ENCODE data around the gene ABCA10.
"Not testable (repeated sequence)": the region's sequence is repeated elsewhere in the genome, so short reads cannot be mapped to it uniquely, and the experiment has no call there.

The ABCA10 gene

GRCh38 chr17:69170377-69170776 lies 58.2 kb downstream of the ABCA10 start:
- no peak overlapping the region for H3K4me3 ChIP-seq (ENCODE audit: low read length)
- DNase-seq (ENCODE audit: low read depth): no peak
- TF ChIP-seq CTCF (conservative IDR thresholded peaks at IDR 0.05; ENCODE audit: low read depth, low read length): no peak

GRCh38 chr17:69168642-69169041 lies 60.0 kb downstream of the ABCA10 start:
- DNase-seq (ENCODE audit: low read depth); H3K4me3 ChIP-seq (ENCODE audit: low read length): not testable (repeated sequence)

DNA sequence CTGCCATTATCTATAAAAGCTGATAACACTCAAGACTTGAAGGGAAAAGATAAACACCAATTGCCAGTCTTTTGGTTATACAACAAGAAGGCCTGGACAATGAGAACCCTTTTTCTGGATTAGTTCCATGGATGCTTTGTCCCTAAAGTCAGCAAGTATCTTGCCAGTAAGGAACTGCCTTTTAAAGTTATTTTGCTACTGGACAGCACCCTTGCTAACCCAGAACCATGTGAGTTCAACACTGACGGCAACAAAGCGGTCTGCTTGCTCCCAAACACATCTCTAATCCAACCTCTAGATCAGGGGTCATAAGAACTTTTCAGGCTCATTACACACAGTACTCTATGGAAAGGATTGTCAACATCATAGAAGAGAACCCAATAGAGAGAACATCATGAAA lies 61.7 kb downstream of the ABCA10 start:
- H3K4me3 ChIP-seq (ENCODE audit: low read length): no peak overlapping the region
- no peak for TF ChIP-seq CTCF (conservative IDR thresholded peaks at IDR 0.05; ENCODE audit: low read depth, low read length)
- no peak for DNase-seq (ENCODE audit: low read depth)

- no peak for DNase-seq (ENCODE audit: low read depth)
- no peak for TF ChIP-seq CTCF (conservative IDR thresholded peaks at IDR 0.05; ENCODE audit: low read depth, low read length)
- H3K4me3 ChIP-seq (ENCODE audit: low read length): no peak overlapping the region
These were observed 64.4 kb downstream of the ABCA10 start for GRCh38 chr17:69164206-69164605.

- no peak for TF ChIP-seq CTCF (conservative IDR thresholded peaks at IDR 0.05; ENCODE audit: low read depth, low read length)
- no peak overlapping the region for H3K4me3 ChIP-seq (ENCODE audit: low read length)
- no peak for DNase-seq (ENCODE audit: low read depth)
These were observed 69.2 kb downstream of the ABCA10 start for GRCh38 chr17:69159418-69159817.

DNA sequence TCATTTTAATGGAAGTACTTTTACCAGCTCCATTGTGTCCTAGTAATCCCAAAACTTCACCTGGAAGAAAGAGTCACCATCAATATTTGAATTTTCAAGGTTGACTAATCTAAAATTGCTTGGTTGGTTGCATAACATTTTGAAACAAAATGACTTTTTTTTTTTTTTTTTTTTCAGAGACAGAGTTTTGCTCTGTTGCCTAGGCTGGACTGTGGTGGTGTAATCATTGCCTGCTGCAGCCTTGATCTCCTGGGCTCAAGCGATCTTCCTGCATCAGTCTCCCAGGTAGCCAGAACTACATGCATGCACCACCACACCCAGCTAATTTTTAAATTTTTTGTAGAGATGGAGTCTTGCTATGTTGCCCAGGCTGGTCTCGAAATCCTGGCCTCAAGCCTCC lies 74.4 kb downstream of the ABCA10 start:
- DNase-seq (ENCODE audit: low read depth): no peak
- TF ChIP-seq CTCF (conservative IDR thresholded peaks at IDR 0.05; ENCODE audit: low read depth, low read length): no peak
- H3K4me3 ChIP-seq (ENCODE audit: low read length): no peak overlapping the region

- H3K4me3 ChIP-seq (ENCODE audit: low read length): no peak overlapping the region
- TF ChIP-seq CTCF (conservative IDR thresholded peaks at IDR 0.05; ENCODE audit: low read depth, low read length): no peak
- DNase-seq (ENCODE audit: low read depth): no peak
These were observed 78.3 kb downstream of the ABCA10 start for GRCh38 chr17:69150333-69150732.

- TF ChIP-seq CTCF (conservative IDR thresholded peaks at IDR 0.05; ENCODE audit: low read depth, low read length): no peak
- no peak for DNase-seq (ENCODE audit: low read depth)
- no peak overlapping the region for H3K4me3 ChIP-seq (ENCODE audit: low read length)
These were observed 81.2 kb downstream of the ABCA10 start for GRCh38 chr17:69147460-69147859.
